ENCODE measurements around the gene C17orf100. TPM values are rescaled to one million over a fixed set of nuclear protein-coding genes. Genes with fewer than 3 reads are reported as not detected.
A peak's percentile ranks its signal among the peaks of the same experiment; 100 is the strongest.

The C17orf100 gene
- total RNA-seq, 3 donors from 2014 or later = 0.90 to 1.8 (median 1.1) TPM

DNA sequence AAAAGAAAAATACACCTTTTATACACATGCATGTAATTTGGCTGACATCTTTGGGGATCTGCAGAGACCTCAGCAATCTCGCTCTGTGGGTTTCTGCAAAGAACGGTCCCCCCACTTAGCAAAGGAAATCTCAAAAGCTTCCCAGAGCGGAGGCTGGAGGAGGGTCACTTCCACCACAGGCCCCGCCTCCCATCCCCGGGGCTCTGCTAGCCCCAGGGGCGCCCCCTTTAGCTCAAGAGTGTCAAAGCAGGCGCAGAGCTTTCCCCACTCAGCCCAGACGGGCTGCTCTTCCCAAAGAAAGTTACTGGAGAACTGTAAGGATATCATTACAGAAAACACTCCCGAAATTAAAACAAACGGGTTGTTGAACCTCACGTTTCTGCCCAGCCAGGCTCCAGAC, 50.2 kb downstream of the C17orf100 start:
- H3K9me3 Mint-ChIP-seq = no peaks in the 10 kb centered on the region
- no peaks in the 10 kb centered on the region for H3K36me3 Mint-ChIP-seq (ENCODE audit: insufficient read depth)
- H3K27me3 Mint-ChIP-seq (ENCODE audit: low read depth) = peaks cover 13% of the 10 kb centered on the region
- DNase-seq (peak; percentile 16), ATAC-seq (peak; percentile 72 to 75)
- no peaks in the 10 kb centered on the region for H3K4me1 Mint-ChIP-seq (ENCODE audit: low read depth)
- H3K4me3 Mint-ChIP-seq = no peak overlapping the region

DNA sequence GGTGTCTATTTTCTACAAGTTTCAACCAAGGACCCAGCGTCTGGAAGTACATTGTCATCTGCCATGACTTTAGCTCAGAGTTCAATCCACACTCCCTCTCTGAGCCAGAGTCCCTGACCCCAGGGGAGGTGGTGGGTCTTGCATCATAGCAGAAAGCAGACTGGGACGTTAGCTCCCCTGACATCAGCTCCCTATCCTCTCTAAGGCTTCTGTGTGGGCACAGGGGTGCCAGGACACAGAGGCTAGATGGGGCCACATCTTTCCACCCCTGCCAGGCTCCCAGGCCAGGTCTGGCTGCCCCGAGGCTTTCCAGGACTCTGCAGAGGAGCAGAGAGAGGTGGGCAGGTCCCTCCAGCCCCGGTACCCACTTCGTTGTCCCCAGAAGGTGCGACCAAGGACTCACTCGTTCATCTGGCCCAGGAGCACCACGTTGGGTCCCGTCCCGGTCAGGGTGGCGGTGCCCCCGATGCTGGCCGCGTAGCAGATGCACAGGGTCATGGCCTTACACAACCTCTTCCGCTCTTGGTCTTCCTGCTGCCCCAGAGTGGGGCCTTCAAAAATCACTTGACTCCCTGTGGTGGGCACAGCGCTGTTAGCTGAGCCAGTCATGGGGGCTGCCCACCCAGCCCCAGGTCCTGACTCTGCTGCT, 51.1 kb downstream of the C17orf100 start:
- DNase-seq (no peak), ATAC-seq (no peak)
- H3K4me3 Mint-ChIP-seq = no peak overlapping the region
- peaks cover 16% of the 10 kb centered on the region for H3K27me3 Mint-ChIP-seq (ENCODE audit: low read depth)
- H3K4me1 Mint-ChIP-seq (ENCODE audit: low read depth) = no peaks in the 10 kb centered on the region
- no peaks in the 10 kb centered on the region for H3K9me3 Mint-ChIP-seq
- H3K36me3 Mint-ChIP-seq (ENCODE audit: insufficient read depth) = no peaks in the 10 kb centered on the region

Other genes with a start within 250 kb of the C17orf100 start
- gene AIPL1, start 216.6 kb upstream of the C17orf100 start, total RNA-seq = not detected
- gene PIMREG, start 207.3 kb upstream of the C17orf100 start, total RNA-seq = 1 to 10 TPM in 2 of 3 donors, under 1 TPM in 1; 0.82 to 1.9 (median 1.7) TPM
- gene PITPNM3, start 95.2 kb upstream of the C17orf100 start, total RNA-seq = under 1 TPM; 0.33 to 0.58 (median 0.56) TPM
- 10 to 100 TPM; 16.9 to 19.2 (median 17.1) TPM for gene KIAA0753, start 11.1 kb upstream of the C17orf100 start, total RNA-seq
- 100 to 1,000 TPM; 107 to 122 (median 108) TPM for gene TXNDC17, start 10.7 kb upstream of the C17orf100 start, total RNA-seq
- 10 to 100 TPM; 20.6 to 28.1 (median 25.2) TPM for gene MED31, start 157 bp upstream of the C17orf100 start, total RNA-seq
- under 1 TPM in 1 of 3 donors, not detected in 2; 0.13 TPM for gene SLC13A5, start 61.6 kb downstream of the C17orf100 start, total RNA-seq
- 10 to 100 TPM in 1 of 3 donors, 1 to 10 TPM in 2; 3.9 to 10.1 (median 7.8) TPM for gene XAF1, start 104.3 kb downstream of the C17orf100 start, total RNA-seq
- gene FBXO39, start 124.5 kb downstream of the C17orf100 start, total RNA-seq = not detected
- not detected for gene TEKT1, start 180.0 kb downstream of the C17orf100 start, total RNA-seq